ENCODE data around the gene MBOAT1. TPM values are rescaled to one million over a fixed set of nuclear protein-coding genes. Genes with fewer than 3 reads are reported as not detected.

The MBOAT1 gene
- total RNA-seq, 1 experiment from 2014 or later, result 39.9 TPM

- CTCF ChIA-PET, result interaction anchor here (0.6 to 0.8 kb wide), 3 partner anchors 24 to 346 kb away, joined by 3 to 7 read pairs (median 3); no protein-coding TSS in a partner anchor
- BruUV-seq (replicated peaks), result no TSS peak
- no peaks in the 10 kb centered on the region for H3K4me1 Mint-ChIP-seq (ENCODE audit: low read depth, unreplicated experiment)
- no peaks in the 10 kb centered on the region for H3K9me3 Mint-ChIP-seq (ENCODE audit: low read depth, unreplicated experiment)
- intact Hi-C loops (cut with micrococcal nuclease; ENCODE audit: unreplicated experiment), result no loop called here
- no peak for TF ChIP-seq CTCF (IDR thresholded peaks at IDR 0.05; ENCODE audit: unreplicated experiment)
- H3K27ac Mint-ChIP-seq (ENCODE audit: unreplicated experiment), result no peak overlapping the region
- no peak for DNase-seq
- H3K27me3 Mint-ChIP-seq (ENCODE audit: unreplicated experiment), result no peaks in the 10 kb centered on the region
- no peak overlapping the region for H3K4me3 Mint-ChIP-seq (ENCODE audit: low read depth, unreplicated experiment)
- no peaks in the 10 kb centered on the region for H3K36me3 Mint-ChIP-seq (ENCODE audit: insufficient read depth, unreplicated experiment)
Observed at GRCh38 chr6:20173833-20174792, 38.2 kb downstream of the MBOAT1 start.

- Mint-ChIP-seq H3K4me3 (ENCODE audit: low read depth, unreplicated experiment) (no peak overlapping the region), H3K27me3 (ENCODE audit: unreplicated experiment) (no peaks in the 10 kb centered on the region), H3K36me3 (ENCODE audit: insufficient read depth, unreplicated experiment) (no peaks in the 10 kb centered on the region), H3K4me1 (ENCODE audit: low read depth, unreplicated experiment) (no peaks in the 10 kb centered on the region), H3K27ac (ENCODE audit: unreplicated experiment) (no peak overlapping the region), H3K9me3 (ENCODE audit: low read depth, unreplicated experiment) (no peaks in the 10 kb centered on the region)
- CTCF ChIA-PET, result interaction anchor here (0.7 kb wide), 2 partner anchors 25 to 35 kb away, joined by 3 read pairs; no protein-coding TSS in a partner anchor
- DNase-seq, result no peak
- no TSS peak for BruUV-seq (replicated peaks)
- intact Hi-C loops (cut with micrococcal nuclease; ENCODE audit: unreplicated experiment), result no loop called here
- no peak for TF ChIP-seq CTCF (IDR thresholded peaks at IDR 0.05; ENCODE audit: unreplicated experiment)
Observed at GRCh38 chr6:20172842-20173456, 39.3 kb downstream of the MBOAT1 start.

- BruUV-seq (replicated peaks), result no TSS peak
- no peaks in the 10 kb centered on the region for H3K9me3 Mint-ChIP-seq (ENCODE audit: low read depth, unreplicated experiment)
- no peaks in the 10 kb centered on the region for H3K36me3 Mint-ChIP-seq (ENCODE audit: insufficient read depth, unreplicated experiment)
- no peaks in the 10 kb centered on the region for H3K27me3 Mint-ChIP-seq (ENCODE audit: unreplicated experiment)
- no peak overlapping the region for H3K4me3 Mint-ChIP-seq (ENCODE audit: low read depth, unreplicated experiment)
- no peaks in the 10 kb centered on the region for H3K4me1 Mint-ChIP-seq (ENCODE audit: low read depth, unreplicated experiment)
- DNase-seq, result no peak
- intact Hi-C loops (cut with micrococcal nuclease; ENCODE audit: unreplicated experiment), result no loop called here
- no peak for TF ChIP-seq CTCF (IDR thresholded peaks at IDR 0.05; ENCODE audit: unreplicated experiment)
- CTCF ChIA-PET, result no interaction called here
- H3K27ac Mint-ChIP-seq (ENCODE audit: unreplicated experiment), result no peak overlapping the region
Observed at GRCh38 chr6:20170455-20171148, 41.7 kb downstream of the MBOAT1 start.

- H3K27ac Mint-ChIP-seq (ENCODE audit: unreplicated experiment), result no peak overlapping the region
- BruUV-seq (replicated peaks), result no TSS peak
- no peaks in the 10 kb centered on the region for H3K36me3 Mint-ChIP-seq (ENCODE audit: insufficient read depth, unreplicated experiment)
- H3K4me3 Mint-ChIP-seq (ENCODE audit: low read depth, unreplicated experiment), result no peak overlapping the region
- no peaks in the 10 kb centered on the region for H3K4me1 Mint-ChIP-seq (ENCODE audit: low read depth, unreplicated experiment)
- TF ChIP-seq CTCF (IDR thresholded peaks at IDR 0.05; ENCODE audit: unreplicated experiment), result no peak
- no peak for DNase-seq
- no peaks in the 10 kb centered on the region for H3K27me3 Mint-ChIP-seq (ENCODE audit: unreplicated experiment)
- H3K9me3 Mint-ChIP-seq (ENCODE audit: low read depth, unreplicated experiment), result no peaks in the 10 kb centered on the region
- CTCF ChIA-PET, result no interaction called here
- intact Hi-C loops (cut with micrococcal nuclease; ENCODE audit: unreplicated experiment), result no loop called here
Observed at GRCh38 chr6:20169786-20170185, 42.5 kb downstream of the MBOAT1 start.

All from Calu3 (cell line).